Bronchus fibroblast of lung (primary cell): ENCODE measurements around the gene TMEM53. TPM values are rescaled to one million over a fixed set of nuclear protein-coding genes. Genes with fewer than 3 reads are reported as not detected.

Experiments used
- total RNA-seq: library from RNA; depleted of rRNA; stranded (reverse); fragments of >200 nt; gene quantifications from 2 replicates; pipeline ENCODE4 v1.2.3, GENCODE V29; 2015

The TMEM53 gene
- 14.5 and 16.1 TPM in 2 replicates for total RNA-seq

DNA sequence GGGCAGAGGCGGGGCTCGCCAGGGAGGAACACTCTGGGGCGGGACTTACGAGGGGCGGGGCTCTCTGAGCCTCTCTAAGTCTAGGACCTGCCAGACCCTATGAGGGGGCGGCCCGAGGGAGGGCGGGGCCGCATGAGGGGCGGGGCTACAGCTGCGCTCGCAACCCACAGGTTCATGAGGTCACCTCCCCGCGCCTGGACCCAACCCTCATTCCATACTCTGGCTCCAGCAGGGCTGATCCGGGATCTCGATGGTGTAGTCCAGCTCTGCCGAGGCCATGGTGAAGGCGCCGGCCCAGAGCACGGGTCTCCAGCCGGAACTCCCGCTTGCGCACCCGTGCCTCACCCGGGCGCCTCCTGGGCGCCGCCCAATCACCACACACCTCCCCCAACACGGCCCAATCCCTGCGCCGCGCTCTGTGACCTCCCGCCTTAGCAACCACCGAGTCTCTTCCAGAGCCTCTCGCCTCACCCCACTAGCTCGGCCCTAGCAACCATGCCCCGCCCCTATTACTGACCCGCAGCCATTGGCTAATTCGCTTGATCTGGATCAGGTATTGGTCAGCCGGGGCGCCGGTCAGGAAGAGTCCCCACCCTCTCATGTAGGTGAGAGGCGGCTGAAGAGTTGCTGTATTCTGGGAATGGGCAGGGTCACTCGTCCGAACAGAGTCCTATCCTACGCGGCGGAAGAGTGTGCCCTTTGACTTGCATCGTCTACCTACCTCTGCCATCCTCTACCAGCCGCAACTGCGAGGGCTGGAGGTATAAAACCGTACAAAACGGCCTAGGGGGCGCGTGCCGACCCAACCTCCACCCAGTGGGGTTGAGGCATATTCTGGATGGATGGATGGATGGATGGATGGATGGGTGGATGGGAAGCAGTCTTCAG is at the start of gene TMEM53, which contains the start of gene ARMH1:
Gene TMEM53 (minus strand): TSS at position 369 of the 888 bp plus-strand sequence. CDS start 90 bp downstream, at position 279.
Gene ARMH1 (plus strand): TSS at position 602 of the 888 bp plus-strand sequence. CDS start 14,984 bp downstream, outside the sequence.

Other genes starting within 250 kb of the TMEM53 start
- 0.30 TPM in 1 of 2 replicates, not detected in the other for gene ARMH1, start 233 bp upstream of the TMEM53 start, total RNA-seq
- not detected in 2 replicates for gene RNU5D-1, start 56.7 kb upstream of the TMEM53 start, total RNA-seq
- gene KIF2C, start 65.4 kb upstream of the TMEM53 start, total RNA-seq, result 64.9 and 71.5 TPM in 2 replicates
- 2,415 and 2,726 TPM in 2 replicates for gene RPS8, start 101.1 kb upstream of the TMEM53 start, total RNA-seq
- gene BEST4, start 113.7 kb upstream of the TMEM53 start, total RNA-seq, result 0.67 TPM in 1 of 2 replicates, not detected in the other
- 21.3 and 21.5 TPM in 2 replicates for gene PLK3, start 125.9 kb upstream of the TMEM53 start, total RNA-seq
- not detected in 2 replicates for gene DYNLT4, start 132.9 kb upstream of the TMEM53 start, total RNA-seq
- 1.8 and 2.4 TPM in 2 replicates for gene BTBD19, start 134.0 kb upstream of the TMEM53 start, total RNA-seq
- gene PTCH2, start 168.8 kb upstream of the TMEM53 start, total RNA-seq, result under 0.01 and 0.15 TPM in 2 replicates